AG04449 (cell line): ENCODE results near the gene NR5A1.

ENCODE experiments used
- CTCF ChIA-PET: fragments of 350-600 bp; formaldehyde crosslinking; extraction: SDS; loops from one replicate; lab custom pipeline; 2021; ENCODE audit warnings: antibody characterized with exemption; lab: Yijun Ruan, JAX
- POLR2A ChIA-PET: fragments of 400-600, 350-600 bp; formaldehyde crosslinking; extraction: SDS; loops from one replicate; lab custom pipeline; 2020; ENCODE audit warnings: antibody characterized with exemption, inconsistent platforms; lab: Yijun Ruan, JAX
- DNase-seq: peaks from one replicate; pipeline ENCODE4 v3.0.0-alpha.2; 2010; ENCODE audit warnings: low read depth, low spot score
- H3K4me3 ChIP-seq: 2 replicates; pipeline ENCODE4 v1.5.1; 2011; ENCODE audit warnings: low read depth, mild to moderate bottlenecking, control low read depth, low read length
- CTCF ChIP-seq: IDR thresholded peaks from one replicate; pipeline ENCODE4 v1.5.1; 2011; ENCODE audit warnings: mild to moderate bottlenecking, moderate library complexity, low read length, control low read depth, inconsistent platforms; ENCODE audit not compliant: insufficient read depth; ENCODE audit errors: missing control alignments

The NR5A1 gene

DNA sequence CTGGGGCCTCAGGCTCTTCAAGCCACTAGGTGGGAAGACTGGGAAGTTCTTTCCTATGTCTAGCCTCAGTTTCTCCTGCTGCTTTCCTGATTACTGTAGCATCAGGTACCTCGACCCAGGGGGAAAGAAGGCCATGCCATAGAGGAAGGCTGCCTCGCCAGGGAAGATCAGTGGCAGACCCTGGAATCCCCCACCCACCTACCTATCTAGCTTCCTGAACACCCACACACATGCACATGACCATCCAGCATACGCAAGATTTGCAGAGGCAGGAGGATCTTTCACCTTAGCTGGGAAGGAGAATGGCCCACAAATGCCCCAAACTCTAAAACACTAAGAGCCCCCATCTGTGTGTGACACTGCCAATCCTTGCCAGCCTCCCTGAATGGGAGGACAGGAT lies 8.0 kb downstream of the NR5A1 start:
- ChIA-PET CTCF (no interaction called here), POLR2A (no interaction called here)
- TF ChIP-seq CTCF = no peak
- no peak for DNase-seq
- H3K4me3 ChIP-seq = no peak overlapping the region

DNA sequence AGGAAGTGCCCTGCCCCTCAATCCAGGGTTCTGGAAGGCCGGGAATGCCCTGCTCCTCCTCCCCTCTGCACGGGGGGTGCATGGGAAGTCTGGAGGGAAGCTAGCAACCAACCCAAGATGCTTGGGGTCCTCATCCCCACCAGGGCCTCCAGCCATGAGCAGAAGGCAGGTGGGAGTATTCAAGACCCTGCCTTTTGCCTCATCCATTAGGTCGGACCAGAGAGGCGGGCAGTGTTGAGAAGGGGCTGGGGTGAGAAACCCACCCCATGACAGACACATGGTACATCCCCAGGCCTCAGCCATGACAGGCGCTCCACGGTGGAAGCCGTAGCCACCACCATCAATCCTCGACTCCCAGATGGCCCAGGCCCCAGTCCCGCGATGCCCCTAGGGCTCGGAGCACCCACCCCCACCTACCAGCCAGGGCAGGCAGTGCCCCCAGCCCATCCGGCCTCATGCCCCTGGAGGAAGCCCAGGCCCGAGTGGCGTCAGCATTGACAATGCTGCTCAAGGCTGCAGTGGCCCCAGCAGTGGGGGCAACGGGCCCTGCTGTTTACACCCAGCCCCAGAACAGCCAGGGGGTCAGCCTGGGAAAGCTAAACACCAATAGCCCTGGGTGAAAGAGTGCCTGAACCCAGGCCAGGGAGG lies 8.6 kb downstream of the NR5A1 start:
- no peak for DNase-seq
- POLR2A ChIA-PET = no interaction called here
- no peak overlapping the region for H3K4me3 ChIP-seq
- TF ChIP-seq CTCF = no peak
- CTCF ChIA-PET = interaction anchor here (1.2 kb wide), 1 partner anchor 80 kb away, joined by 4 read pairs; no protein-coding TSS in a partner anchor

DNA sequence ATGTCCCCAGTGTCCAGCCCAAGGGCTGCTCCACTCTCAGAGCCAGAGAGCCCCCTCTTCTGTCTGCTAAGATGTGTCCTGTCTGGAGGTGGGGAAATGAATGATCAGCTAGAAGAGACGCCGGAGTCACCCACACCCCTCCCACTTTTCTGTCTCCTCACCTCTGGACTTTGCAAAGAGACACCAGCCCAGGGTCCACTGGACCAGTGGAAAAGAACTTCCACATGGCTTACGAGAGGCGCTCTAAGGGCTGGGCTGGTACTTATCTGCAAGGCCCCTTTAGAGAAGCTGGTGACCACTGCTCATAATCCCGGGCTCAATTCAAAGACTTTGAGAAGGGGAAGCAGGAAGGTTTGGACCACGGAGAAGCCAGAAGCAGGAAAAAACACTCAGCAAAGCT lies 9.2 kb downstream of the NR5A1 start:
- H3K4me3 ChIP-seq = no peak overlapping the region
- POLR2A ChIA-PET = no interaction called here
- no peak for TF ChIP-seq CTCF
- DNase-seq = no peak
- CTCF ChIA-PET = interaction anchor here (1.2 to 1.7 kb wide), 2 partner anchors 10 to 79 kb away, joined by 4 to 5 read pairs; no protein-coding TSS in a partner anchor

- no peak for TF ChIP-seq CTCF
- ChIA-PET CTCF (interaction anchor here (1.2 to 1.7 kb wide), 2 partner anchors 9 to 79 kb away, joined by 4 to 5 read pairs; no protein-coding TSS in a partner anchor), POLR2A (no interaction called here)
- DNase-seq = no peak
- H3K4me3 ChIP-seq = no peak overlapping the region
Observed at GRCh38 chr9:124497441-124497840, 9.8 kb downstream of the NR5A1 start.

GRCh38 chr9:124496463-124496862 lies 10.7 kb downstream of the NR5A1 start:
- H3K4me3 ChIP-seq = no peak overlapping the region
- DNase-seq = no peak
- POLR2A ChIA-PET = no interaction called here
- no peak for TF ChIP-seq CTCF
- CTCF ChIA-PET = interaction anchor here (1.7 kb wide), 1 partner anchor 8 kb away, joined by 5 read pairs; no protein-coding TSS in a partner anchor

- POLR2A ChIA-PET = no interaction called here
- CTCF ChIA-PET = no interaction called here
- no peak for DNase-seq
Observed at GRCh38 chr9:124496075-124496449, 11.1 kb downstream of the NR5A1 start.

More at GRCh38 chr9:124496075-124496449, 11.1 kb downstream of the NR5A1 start:
- H3K4me3 ChIP-seq = no peak overlapping the region
- TF ChIP-seq CTCF = no peak
